ENCODE results near the gene FGD6. TPM values are rescaled to one million over a fixed set of nuclear protein-coding genes. Genes with fewer than 3 reads are reported as not detected.
A peak's percentile ranks its signal among the peaks of the same experiment; 100 is the strongest.

The FGD6 gene
- total RNA-seq, 1 donor from 2014 or later: 42.1 TPM

DNA sequence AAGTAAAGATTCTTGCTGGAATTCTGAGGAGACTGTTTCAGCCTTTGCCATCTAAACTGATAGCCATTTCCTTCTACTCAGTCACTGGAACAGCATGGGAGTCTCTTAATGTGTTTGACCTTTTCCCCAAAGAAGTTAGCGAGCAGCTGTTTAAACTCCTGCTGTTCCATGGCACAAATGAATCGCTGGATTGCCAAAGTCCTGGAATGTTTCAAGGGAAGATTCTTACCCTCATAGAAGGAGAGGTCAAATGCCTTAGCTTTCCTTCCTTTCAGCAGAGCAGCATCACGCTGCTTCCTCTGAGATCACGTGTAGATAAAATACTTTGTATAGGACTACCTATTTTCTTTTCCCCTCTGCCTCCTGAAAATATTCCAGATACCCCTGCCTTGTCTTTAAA, 133.3 kb downstream of the FGD6 start:
- TF ChIP-seq, protein P1, sequence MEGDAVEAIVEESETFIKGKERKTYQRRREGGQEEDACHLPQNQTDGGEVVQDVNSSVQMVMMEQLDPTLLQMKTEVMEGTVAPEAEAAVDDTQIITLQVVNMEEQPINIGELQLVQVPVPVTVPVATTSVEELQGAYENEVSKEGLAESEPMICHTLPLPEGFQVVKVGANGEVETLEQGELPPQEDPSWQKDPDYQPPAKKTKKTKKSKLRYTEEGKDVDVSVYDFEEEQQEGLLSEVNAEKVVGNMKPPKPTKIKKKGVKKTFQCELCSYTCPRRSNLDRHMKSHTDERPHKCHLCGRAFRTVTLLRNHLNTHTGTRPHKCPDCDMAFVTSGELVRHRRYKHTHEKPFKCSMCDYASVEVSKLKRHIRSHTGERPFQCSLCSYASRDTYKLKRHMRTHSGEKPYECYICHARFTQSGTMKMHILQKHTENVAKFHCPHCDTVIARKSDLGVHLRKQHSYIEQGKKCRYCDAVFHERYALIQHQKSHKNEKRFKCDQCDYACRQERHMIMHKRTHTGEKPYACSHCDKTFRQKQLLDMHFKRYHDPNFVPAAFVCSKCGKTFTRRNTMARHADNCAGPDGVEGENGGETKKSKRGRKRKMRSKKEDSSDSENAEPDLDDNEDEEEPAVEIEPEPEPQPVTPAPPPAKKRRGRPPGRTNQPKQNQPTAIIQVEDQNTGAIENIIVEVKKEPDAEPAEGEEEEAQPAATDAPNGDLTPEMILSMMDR (IDR thresholded peaks at IDR 0.05; ENCODE audit: partially characterized antibody, unreplicated experiment): no peak
- H3K4me3 Mint-ChIP-seq (ENCODE audit: unreplicated experiment): no peak overlapping the region
- H3K36me3 Mint-ChIP-seq (ENCODE audit: unreplicated experiment): no peaks in the 10 kb centered on the region
- DNase-seq: no peak
- peaks cover 6% of the 10 kb centered on the region for H3K4me1 Mint-ChIP-seq (ENCODE audit: low read depth, unreplicated experiment)
- H3K27ac Mint-ChIP-seq (ENCODE audit: unreplicated experiment): no peak overlapping the region
- no peaks in the 10 kb centered on the region for H3K27me3 Mint-ChIP-seq (ENCODE audit: unreplicated experiment)
- H3K9me3 Mint-ChIP-seq (ENCODE audit: unreplicated experiment): no peaks in the 10 kb centered on the region

DNA sequence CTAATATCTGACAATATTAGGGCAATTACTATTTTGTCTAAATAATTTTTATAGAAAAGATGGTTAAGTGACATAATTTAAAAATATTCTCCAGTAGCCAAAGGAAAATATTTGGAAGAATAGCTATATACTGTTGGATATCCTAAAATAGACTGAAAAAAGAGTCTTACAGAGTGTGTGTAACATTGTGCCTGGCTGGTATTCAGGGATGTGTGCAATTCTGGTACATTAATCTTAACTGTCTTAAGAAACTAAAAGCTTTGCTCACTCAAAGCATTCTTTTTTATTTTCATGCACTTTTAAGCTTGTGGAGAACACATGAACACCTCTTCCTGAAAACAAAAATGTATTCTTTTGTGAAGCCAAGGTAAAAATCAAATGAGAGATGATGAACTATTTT, 133.8 kb downstream of the FGD6 start:
- Mint-ChIP-seq H3K4me3 (ENCODE audit: unreplicated experiment) (no peak overlapping the region), H3K27me3 (ENCODE audit: unreplicated experiment) (no peaks in the 10 kb centered on the region), H3K27ac (ENCODE audit: unreplicated experiment) (no peak overlapping the region), H3K4me1 (ENCODE audit: low read depth, unreplicated experiment) (peaks cover 6% of the 10 kb centered on the region), H3K36me3 (ENCODE audit: unreplicated experiment) (no peaks in the 10 kb centered on the region), H3K9me3 (ENCODE audit: unreplicated experiment) (no peaks in the 10 kb centered on the region)
- no peak for DNase-seq
- TF ChIP-seq, protein P1 (IDR thresholded peaks at IDR 0.05; ENCODE audit: partially characterized antibody, unreplicated experiment): no peak

DNA sequence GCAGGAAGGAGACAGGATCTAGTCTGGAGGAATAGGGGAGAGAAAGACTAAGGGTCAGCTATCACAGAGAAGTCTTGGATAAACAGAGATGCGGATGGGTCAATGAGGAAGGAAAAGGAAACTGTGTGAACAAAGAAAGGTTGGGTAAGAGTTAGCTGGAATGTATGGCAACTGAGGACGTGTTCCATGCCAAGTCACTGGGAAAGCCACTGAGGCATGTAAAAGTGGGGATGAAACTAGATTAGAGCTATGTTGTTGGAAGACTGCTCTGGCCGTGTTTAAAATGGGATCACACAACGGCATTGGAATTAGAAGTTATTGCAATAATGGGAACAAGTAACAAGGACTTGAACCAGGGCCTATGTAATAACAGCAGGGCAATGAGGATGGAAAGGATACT, 139.9 kb downstream of the FGD6 start:
- no peak for DNase-seq
- Mint-ChIP-seq H3K4me3 (ENCODE audit: unreplicated experiment) (no peak overlapping the region), H3K27ac (ENCODE audit: unreplicated experiment) (no peak overlapping the region), H3K36me3 (ENCODE audit: unreplicated experiment) (no peaks in the 10 kb centered on the region), H3K4me1 (ENCODE audit: low read depth, unreplicated experiment) (no peaks in the 10 kb centered on the region), H3K9me3 (ENCODE audit: unreplicated experiment) (peaks cover 6% of the 10 kb centered on the region), H3K27me3 (ENCODE audit: unreplicated experiment) (peaks cover 5% of the 10 kb centered on the region)
- TF ChIP-seq, protein P1 (IDR thresholded peaks at IDR 0.05; ENCODE audit: partially characterized antibody, unreplicated experiment): no peak

DNA sequence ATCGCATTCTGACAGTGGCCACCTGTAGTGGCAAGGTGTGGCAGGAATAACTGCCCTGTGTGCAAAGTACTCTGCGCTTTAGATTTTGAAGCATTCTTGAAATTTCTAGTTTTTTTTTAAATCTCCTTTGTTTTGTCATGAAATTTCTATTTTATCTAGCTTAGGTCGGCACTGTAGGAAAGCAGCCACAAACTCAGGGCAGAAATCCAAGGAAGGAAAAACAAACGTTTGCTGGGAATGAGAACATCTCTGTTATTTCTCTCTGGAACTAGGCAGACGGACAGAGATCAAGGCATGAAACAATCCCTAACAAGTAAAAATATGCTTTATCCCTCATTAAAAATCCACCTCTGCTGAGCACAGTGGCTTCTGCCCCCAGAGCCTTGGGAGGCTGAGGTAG, 142.5 kb downstream of the FGD6 start:
- TF ChIP-seq, protein P1 (IDR thresholded peaks at IDR 0.05; ENCODE audit: partially characterized antibody, unreplicated experiment): no peak
- H3K4me1 Mint-ChIP-seq (ENCODE audit: low read depth, unreplicated experiment): no peaks in the 10 kb centered on the region
- no peak overlapping the region for H3K27ac Mint-ChIP-seq (ENCODE audit: unreplicated experiment)
- no peaks in the 10 kb centered on the region for H3K36me3 Mint-ChIP-seq (ENCODE audit: unreplicated experiment)
- H3K9me3 Mint-ChIP-seq (ENCODE audit: unreplicated experiment): peaks cover 6% of the 10 kb centered on the region
- H3K27me3 Mint-ChIP-seq (ENCODE audit: unreplicated experiment): peaks cover 5% of the 10 kb centered on the region
- no peak for DNase-seq
- H3K4me3 Mint-ChIP-seq (ENCODE audit: unreplicated experiment): no peak overlapping the region

DNA sequence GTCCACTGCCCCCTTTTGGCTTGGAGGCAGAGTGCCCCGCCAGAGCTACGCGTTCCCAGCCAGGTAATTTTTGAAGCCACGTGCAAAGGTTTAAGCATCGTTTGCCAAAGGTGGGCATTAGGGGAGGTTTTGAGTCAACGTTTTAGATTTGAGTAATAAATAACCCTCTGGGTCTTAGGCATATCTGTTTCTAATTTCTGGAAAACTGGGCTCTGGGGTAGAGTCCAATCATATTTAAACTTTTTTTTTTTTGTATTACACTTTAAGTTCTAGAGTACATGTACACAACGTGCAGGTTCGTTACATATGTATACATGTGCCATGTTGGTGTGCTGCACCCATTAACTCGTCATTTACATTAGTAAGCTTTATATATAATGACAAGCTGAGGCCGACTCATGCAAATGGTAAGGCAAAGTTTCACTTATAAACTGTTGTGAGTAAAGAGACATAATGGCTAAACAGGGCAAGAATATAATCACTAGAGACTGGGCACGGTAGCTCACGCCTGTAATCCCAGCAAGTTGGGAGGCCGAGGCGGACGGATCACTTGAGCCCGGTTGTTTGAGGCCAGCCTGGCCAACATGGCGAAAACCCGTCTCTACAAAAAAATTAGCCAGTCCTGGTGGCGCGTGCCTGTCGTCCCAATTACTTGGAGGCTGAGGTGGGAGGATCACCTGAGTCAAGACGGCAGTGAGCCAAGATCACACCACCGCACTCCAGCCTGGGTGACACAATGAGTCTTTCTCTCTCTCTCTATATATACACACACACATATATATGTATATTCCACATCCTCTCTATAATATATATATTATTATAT, 143.4 kb downstream of the FGD6 start:
- peak overlapping the region; percentile 85 for H3K27ac Mint-ChIP-seq (ENCODE audit: unreplicated experiment)
- DNase-seq: no peak
- peak overlapping the region; percentile 89 for H3K4me3 Mint-ChIP-seq (ENCODE audit: unreplicated experiment)
- TF ChIP-seq, protein P1 (IDR thresholded peaks at IDR 0.05; ENCODE audit: partially characterized antibody, unreplicated experiment): peak; percentile 62
- H3K27me3 Mint-ChIP-seq (ENCODE audit: unreplicated experiment): peaks cover 5% of the 10 kb centered on the region
- H3K36me3 Mint-ChIP-seq (ENCODE audit: unreplicated experiment): no peaks in the 10 kb centered on the region
- H3K9me3 Mint-ChIP-seq (ENCODE audit: unreplicated experiment): peaks cover 6% of the 10 kb centered on the region
- H3K4me1 Mint-ChIP-seq (ENCODE audit: low read depth, unreplicated experiment): no peaks in the 10 kb centered on the region

Measured in glutamatergic neuron (in vitro differentiated cells).